ENCODE data around the gene GALT.

Gene GALT

GRCh38 chr9:34633166-34633565 lies 13.3 kb upstream of the GALT start:
- peaks cover 13% of the 10 kb centered on the region for H3K27me3 ChIP-seq (ENCODE audit: insufficient read depth, low read length, poor library complexity)
- ATAC-seq (ENCODE audit: insufficient read depth, low read depth) (no peak), DNase-seq (no peak)
- H2AFZ ChIP-seq (ENCODE audit: low read depth, low read length) = no peak overlapping the region
- H4K20me1 ChIP-seq (ENCODE audit: insufficient read depth, low read length) = peaks cover 16% of the 10 kb centered on the region
- peaks cover 15% of the 10 kb centered on the region for H3K36me3 ChIP-seq (ENCODE audit: insufficient read depth, low read length)
- TF ChIP-seq EZH2 (IDR thresholded peaks at IDR 0.05; ENCODE audit: borderline replicate concordance, low read depth, low read length, severe bottlenecking) = no peak
- TF ChIP-seq CTCF (IDR thresholded peaks at IDR 0.05; ENCODE audit: borderline replicate concordance, extremely low read depth, low read length, poor library complexity, severe bottlenecking) = no peak
- no peaks in the 10 kb centered on the region for H3K9me3 ChIP-seq (ENCODE audit: insufficient read depth, low read length, severe bottlenecking)
- H3K4me1 ChIP-seq (ENCODE audit: insufficient read depth, low read length) = peaks cover 26% of the 10 kb centered on the region
- H3K4me2 ChIP-seq (ENCODE audit: insufficient read depth, low read length) = no peak overlapping the region
- H3K27ac ChIP-seq (ENCODE audit: low read length) = no peak overlapping the region
- peaks cover 25% of the 10 kb centered on the region for H3K79me2 ChIP-seq (ENCODE audit: insufficient read depth, low read length)
- H3K4me3 ChIP-seq (ENCODE audit: low read depth in 1 of 2, low read length in 2 of 2) = no peak overlapping the region
- no peak overlapping the region for H3K9ac ChIP-seq (ENCODE audit: low read depth, low read length)

DNA sequence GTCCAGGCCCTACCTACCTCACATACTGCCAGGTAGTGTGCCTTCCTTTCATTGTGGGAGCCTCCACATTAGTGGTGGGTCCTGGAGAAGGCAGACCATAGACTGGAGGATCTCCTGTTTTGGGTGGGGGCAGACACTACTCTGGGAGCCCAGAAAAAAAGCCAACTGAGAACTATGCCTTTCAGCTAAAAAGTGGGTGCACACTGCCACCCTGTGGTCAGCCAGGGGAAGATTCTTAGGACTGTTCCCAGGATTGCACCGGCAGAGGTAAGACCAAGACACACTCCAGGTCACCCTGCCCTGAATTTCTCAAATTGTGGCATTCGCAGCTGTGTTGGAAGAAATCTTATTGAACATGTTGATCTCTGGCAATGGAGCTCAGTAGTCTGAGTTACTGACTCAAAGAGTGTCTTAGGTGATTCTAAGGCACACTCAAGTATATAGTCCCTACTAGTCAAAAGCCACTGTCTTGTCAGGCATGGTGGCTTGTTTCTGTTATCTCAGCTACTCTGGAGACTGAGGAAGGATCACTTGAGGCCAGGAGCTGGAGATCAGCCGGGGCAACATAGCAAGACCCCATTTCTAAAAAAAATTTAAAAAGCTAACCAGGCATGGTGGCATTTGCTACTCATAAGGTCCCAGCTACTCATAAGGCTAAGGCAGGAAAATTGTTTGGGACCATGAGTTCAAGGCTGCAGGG lies 12.5 kb upstream of the GALT start:
- Histone ChIP-seq H3K79me2 (ENCODE audit: insufficient read depth, low read length) (peaks cover 25% of the 10 kb centered on the region), H3K4me2 (ENCODE audit: insufficient read depth, low read length) (no peak overlapping the region), H3K27ac (ENCODE audit: low read length) (no peak overlapping the region), H3K4me1 (ENCODE audit: insufficient read depth, low read length) (peaks cover 33% of the 10 kb centered on the region), H3K9me3 (ENCODE audit: insufficient read depth, low read length, severe bottlenecking) (no peaks in the 10 kb centered on the region), H3K9ac (ENCODE audit: low read depth, low read length) (no peak overlapping the region), H3K4me3 (ENCODE audit: low read depth in 1 of 2, low read length in 2 of 2) (no peak overlapping the region), H2AFZ (ENCODE audit: low read depth, low read length) (no peak overlapping the region), H4K20me1 (ENCODE audit: insufficient read depth, low read length) (peaks cover 16% of the 10 kb centered on the region), H3K36me3 (ENCODE audit: insufficient read depth, low read length) (peaks cover 15% of the 10 kb centered on the region), H3K27me3 (ENCODE audit: insufficient read depth, low read length, poor library complexity) (peaks cover 9% of the 10 kb centered on the region)
- DNase-seq (peak; percentile 74), ATAC-seq (ENCODE audit: insufficient read depth, low read depth) (peak; percentile 52)
- TF ChIP-seq CTCF (IDR thresholded peaks at IDR 0.05; ENCODE audit: borderline replicate concordance, extremely low read depth, low read length, poor library complexity, severe bottlenecking) (peak; percentile 89), EZH2 (IDR thresholded peaks at IDR 0.05; ENCODE audit: borderline replicate concordance, low read depth, low read length, severe bottlenecking) (no peak)

DNA sequence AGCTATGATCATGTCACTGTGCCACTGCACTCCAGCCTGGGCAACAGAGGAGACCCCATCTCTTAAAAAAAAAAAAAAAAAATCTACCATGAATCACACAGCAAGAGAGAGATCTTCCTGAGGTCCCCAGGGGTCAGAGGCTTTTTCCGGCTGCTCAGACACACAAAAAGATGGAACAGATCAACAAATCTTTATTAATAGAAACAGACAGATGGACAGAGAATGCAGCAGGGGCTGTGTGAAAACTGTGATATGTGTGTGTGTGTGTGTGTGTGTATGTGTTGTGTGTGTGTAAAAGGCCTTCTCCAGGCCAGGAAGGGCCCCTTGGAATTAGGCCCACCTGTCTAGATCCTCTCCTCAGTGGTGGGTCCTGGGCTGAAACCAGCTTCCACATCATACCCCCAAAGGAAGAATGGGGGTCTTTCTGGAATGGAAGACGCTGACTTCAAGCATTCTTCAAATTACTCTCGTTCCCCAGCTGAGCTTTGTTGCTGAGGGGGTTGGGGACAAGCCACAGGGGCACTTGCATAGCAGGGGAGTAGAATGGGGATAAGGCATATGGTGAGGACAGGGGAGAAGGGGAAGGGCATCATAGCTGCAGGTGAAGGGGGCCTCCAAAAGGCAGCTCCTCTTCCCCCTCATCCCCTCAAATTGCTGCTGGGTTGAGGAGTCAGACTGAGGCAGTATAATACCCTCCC lies 11.8 kb upstream of the GALT start:
- Histone ChIP-seq H3K9me3 (ENCODE audit: insufficient read depth, low read length, severe bottlenecking) (no peaks in the 10 kb centered on the region), H3K9ac (ENCODE audit: low read depth, low read length) (no peak overlapping the region), H3K27me3 (ENCODE audit: insufficient read depth, low read length, poor library complexity) (peaks cover 5% of the 10 kb centered on the region), H3K36me3 (ENCODE audit: insufficient read depth, low read length) (peaks cover 15% of the 10 kb centered on the region), H3K4me3 (ENCODE audit: low read depth in 1 of 2, low read length in 2 of 2) (no peak overlapping the region), H3K27ac (ENCODE audit: low read length) (no peak overlapping the region), H3K4me2 (ENCODE audit: insufficient read depth, low read length) (no peak overlapping the region), H3K79me2 (ENCODE audit: insufficient read depth, low read length) (peaks cover 25% of the 10 kb centered on the region), H3K4me1 (ENCODE audit: insufficient read depth, low read length) (peaks cover 33% of the 10 kb centered on the region), H4K20me1 (ENCODE audit: insufficient read depth, low read length) (peaks cover 16% of the 10 kb centered on the region), H2AFZ (ENCODE audit: low read depth, low read length) (no peak overlapping the region)
- DNase-seq = no peak
- ATAC-seq (ENCODE audit: insufficient read depth, low read depth) = no peak
- TF ChIP-seq EZH2 (IDR thresholded peaks at IDR 0.05; ENCODE audit: borderline replicate concordance, low read depth, low read length, severe bottlenecking) = no peak
- no peak for TF ChIP-seq CTCF (IDR thresholded peaks at IDR 0.05; ENCODE audit: borderline replicate concordance, extremely low read depth, low read length, poor library complexity, severe bottlenecking)

Data from DND-41 (cell line).